GM18951 (cell line): ENCODE results near the gene IPO11.
"Not testable (repeated sequence)": the region's sequence is repeated elsewhere in the genome, so short reads cannot be mapped to it uniquely, and the experiment has no call there.

Experiments
- POLR2A ChIP-seq: IDR thresholded peaks from 4 replicates; pipeline ENCODE4 v1.6.1; 2011; ENCODE audit warnings: mild to moderate bottlenecking; ENCODE audit not compliant: insufficient read length, insufficient read depth; ENCODE audit errors: extremely low read depth
- in situ Hi-C: fragments of 300-500 bp; cut with MboI; formaldehyde crosslinking; loops from one replicate; pipeline ENCODE4 v1.12.0; 2022; ENCODE audit warnings: low sequenced_read_pairs, mixed read lengths, inconsistent platforms; ENCODE audit not compliant: unreplicated experiment

Gene IPO11

DNA sequence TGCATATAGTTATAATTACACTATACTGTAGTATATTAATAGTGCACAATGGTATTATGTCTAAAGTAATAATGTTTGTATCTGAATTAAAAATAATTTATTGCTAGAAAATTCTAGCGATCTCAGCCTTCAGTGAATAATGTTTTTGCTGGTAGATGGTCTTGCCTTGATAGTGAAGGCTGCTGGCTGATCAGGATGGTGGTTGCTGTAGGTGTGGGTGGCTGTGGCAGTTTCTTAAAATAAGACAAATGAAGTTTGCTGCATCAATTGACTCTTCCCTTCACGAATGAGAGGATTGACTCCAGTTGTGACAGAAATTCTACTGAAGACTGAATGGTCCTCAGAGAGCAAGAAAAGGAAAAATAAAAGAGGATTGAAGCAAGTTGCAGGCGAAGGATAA lies 146.4 kb downstream of the IPO11 start:
- in situ Hi-C loops, result no loop called here
- no peak for TF ChIP-seq POLR2A

DNA sequence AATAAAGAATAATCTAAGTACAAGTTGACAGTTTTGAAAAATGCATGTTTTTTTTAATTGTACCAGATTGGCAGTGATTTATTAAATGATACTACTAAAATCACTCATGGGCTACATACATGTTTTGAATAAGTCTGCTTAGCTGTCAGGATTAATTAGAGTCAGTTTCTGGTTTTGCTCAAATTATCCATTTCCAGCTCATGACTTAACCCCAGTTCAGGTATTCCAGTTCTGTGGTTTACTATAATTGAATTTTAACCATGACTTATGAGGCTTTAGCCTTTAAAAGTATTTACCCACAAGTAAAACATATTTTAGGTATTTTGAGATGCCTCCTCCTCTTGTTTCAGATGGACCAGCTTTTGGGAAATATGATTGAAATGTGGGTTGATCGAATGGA lies 148.2 kb downstream of the IPO11 start:
- TF ChIP-seq POLR2A, result no peak
- in situ Hi-C loops, result no loop called here

DNA sequence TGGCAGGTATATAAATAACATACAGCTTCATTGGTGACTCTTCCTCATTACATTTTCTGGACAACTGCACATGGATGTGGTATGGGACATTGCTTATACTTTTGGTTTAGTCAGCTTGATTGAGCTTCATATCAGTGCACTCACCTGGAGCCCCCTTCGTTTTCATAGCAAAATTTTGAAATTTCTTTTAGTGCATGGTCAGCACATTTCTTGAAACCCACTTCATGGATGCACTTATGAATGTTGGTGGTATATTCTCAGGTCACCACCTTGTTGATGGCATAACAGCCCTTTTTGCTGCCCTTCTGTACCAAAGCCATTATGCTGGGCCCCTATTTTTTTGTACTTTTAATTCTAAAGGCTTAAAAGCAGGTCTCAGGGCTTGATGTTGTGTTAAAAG lies 149.3 kb downstream of the IPO11 start:
- in situ Hi-C loops, result no loop called here
- TF ChIP-seq POLR2A, result no peak

DNA sequence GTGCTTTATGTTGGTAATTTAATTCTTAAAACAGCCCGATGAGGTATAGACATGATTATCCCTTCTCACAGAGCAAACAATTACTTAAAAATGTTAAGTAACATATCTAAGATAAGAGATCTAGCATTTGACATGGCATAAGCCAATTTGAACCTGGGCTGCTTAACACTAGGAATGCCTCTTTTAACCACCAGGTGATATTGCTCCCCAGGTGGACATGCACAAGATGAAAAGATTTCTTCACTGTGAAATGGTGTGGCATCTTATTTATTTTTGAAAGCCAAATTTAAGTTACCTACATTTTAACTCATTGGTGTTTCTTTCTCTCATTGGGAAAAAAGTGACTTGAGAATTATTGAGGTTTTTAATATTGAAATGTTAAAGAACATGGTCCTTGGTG lies 150.3 kb downstream of the IPO11 start:
- TF ChIP-seq POLR2A, result no peak
- in situ Hi-C loops, result no loop called here

DNA sequence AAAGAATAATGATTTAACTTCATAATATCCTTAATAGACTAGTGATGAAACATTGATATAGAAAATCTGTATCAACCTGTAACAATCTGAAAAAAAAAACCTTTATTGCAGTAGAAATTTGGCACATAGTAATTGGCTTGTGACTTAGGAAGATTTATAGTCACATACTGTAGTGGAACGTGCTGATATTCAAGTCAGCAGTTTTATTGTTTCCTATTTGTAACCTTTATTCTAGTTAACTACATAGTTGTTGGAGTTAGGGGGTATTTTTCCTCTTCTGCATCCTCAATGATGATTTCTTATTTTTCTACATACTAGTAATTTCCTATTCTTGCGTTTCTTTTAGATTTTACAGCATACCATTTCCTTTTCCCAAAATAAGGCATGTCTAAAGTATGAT lies 151.5 kb downstream of the IPO11 start:
- TF ChIP-seq POLR2A, result no peak
- in situ Hi-C loops, result no loop called here

DNA sequence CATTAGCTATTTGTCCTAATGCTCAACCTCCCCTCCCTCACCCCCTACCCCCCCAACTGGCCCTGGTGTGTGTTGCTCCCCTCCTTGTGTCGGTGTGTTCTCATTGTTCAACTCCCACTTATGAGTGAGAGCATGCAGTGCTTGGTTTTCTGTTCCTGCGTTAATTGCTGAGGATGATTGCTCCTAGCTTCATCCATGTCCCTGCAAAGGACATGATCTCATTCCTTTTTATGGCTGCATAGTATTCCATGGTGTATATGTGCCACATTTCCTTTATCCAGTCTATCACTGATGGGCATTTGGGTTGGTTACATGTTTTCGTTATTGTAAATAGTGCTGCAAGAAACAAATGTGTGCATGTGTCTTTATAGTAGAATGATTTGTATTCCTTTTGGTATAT lies 153.2 kb downstream of the IPO11 start:
- in situ Hi-C loops, result not testable (repeated sequence)

DNA sequence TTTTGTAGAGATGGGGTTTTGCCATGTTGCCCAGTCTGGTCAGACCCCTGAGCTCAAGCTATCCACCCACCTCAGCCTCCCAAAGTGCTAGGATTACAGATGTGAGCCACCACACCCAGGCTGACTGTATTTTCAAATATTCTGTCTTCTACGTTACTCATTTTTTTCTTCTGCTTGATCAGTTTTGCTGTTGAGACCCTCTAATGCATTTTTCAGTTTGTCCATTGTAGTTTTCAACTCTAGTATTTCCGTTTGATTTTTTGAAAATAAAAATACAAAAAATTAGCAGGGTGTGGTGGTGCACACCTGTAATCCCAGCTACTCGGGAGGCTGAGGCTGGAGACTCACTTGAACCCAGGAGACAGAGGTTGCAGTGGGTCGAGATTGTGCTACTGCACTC lies 155.6 kb downstream of the IPO11 start:
- in situ Hi-C loops, result no loop called here
- TF ChIP-seq POLR2A, result no peak

DNA sequence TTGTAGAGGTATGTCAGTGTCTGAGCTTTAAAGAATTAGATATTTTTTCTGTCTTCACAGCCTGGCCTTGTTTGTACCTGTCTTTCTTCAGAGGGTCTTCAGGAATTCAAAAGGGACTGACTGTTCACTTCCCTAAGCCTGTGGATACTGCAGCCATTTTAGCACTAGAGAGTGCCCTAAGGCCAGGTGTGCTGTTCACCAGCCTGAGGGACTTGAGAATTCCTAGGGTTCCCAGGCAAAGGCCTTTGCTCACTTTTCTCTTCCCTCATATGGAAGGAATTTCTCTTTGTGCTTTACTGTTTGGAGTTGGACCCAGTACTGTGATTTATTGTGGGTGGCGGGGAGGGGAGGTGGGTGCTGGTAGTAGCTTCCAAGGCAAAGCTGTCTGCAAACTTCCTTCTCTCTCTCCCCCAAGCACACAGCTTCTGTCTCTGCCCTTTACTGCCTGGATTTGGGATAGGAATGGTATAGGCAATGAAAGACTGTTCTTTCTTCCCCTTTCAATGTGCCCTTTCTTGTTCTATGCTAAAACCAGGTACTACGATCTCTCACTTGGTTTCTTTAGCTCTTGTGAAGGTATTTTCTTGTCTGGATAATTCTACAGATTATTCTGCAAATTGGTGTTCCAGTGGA lies 156.4 kb downstream of the IPO11 start:
- in situ Hi-C loops, result no loop called here
- TF ChIP-seq POLR2A, result no peak

DNA sequence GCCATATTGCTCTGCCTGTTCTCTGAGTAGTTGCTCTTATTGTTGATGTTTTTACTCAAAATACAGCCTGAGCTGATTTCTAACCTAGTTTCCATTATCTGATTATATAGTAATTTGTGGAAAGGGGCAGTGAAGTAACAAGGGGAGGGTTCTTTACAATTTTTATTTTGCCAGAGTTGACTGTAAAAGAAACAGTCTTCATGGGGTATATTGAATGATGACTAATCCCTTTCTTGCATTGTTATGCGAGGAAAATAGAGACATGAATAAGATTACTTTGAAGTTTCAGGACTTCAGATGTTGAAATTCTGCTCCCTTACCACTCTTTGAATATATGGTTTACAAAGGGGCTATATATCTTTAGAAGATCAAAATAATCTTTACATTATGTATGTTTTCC lies 156.9 kb downstream of the IPO11 start:
- in situ Hi-C loops, result no loop called here

DNA sequence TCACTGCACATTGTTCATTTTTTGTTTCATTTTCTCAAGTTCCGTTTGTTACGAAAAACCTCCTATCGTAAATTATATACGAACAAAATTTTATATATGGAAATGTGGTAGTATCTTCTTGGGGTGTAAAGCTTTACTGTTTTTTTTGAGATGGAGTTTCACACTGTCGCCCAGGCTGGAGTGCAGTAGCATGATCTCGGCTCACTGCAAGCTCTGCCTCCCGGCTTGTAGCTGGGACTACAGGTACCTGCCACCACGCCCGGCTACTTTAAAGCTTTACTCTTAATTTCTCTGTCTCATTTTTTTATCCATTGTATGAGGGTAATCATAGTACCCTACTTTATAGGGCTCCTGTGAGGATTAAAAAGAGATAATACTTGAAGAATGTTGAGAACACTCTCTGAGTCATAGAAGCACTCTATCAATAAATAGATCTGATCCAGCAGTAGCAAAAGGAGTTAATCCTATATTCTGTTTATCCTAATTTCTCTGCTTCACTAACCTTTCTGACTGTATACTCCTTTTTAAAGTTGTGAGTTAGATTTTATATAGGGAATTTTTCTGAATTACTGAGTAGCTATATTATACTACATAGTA lies 160.5 kb downstream of the IPO11 start:
- TF ChIP-seq POLR2A, result no peak
- in situ Hi-C loops, result no loop called here

More for the DNA sequence above, 156.9 kb downstream of the IPO11 start:
- TF ChIP-seq POLR2A, result no peak

DNA sequence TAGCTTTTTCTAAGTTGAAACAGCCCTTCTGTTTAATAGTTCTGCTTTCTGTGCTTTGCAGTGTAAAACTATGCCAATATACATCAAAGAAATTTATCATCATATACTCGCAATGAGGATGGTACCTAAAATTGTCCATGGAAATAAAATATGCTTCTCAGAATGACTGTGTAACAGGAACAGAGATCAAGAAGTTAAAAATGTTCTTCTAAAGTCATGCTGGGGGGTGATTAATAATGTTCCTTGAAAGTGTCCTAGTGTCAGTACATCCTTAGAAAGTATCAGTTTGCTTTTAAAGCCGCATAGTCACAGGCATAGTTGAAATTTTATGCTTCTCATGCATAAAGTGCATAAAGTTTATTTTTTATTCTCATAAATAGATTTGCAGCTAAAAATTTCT lies 162.0 kb downstream of the IPO11 start:
- no peak for TF ChIP-seq POLR2A
- in situ Hi-C loops, result no loop called here

DNA sequence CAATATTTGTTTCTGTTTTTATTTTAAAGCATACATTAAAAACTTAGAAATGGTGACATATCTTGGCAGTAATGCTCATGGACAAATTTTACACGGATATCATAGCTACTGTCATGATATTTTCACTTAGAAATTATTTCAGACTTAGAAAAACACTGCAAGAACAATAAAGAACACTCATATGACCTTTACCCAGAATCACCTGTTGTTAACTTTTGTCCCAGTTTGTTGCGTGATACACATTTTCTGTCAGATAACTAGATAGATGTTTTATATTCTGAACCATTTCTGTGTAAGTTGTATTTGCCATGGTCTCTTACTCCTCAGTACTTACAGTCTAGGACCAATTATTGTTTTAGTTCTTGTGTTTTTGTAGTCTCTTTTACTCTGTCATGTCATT lies 162.5 kb downstream of the IPO11 start:
- TF ChIP-seq POLR2A, result no peak
- in situ Hi-C loops, result no loop called here

DNA sequence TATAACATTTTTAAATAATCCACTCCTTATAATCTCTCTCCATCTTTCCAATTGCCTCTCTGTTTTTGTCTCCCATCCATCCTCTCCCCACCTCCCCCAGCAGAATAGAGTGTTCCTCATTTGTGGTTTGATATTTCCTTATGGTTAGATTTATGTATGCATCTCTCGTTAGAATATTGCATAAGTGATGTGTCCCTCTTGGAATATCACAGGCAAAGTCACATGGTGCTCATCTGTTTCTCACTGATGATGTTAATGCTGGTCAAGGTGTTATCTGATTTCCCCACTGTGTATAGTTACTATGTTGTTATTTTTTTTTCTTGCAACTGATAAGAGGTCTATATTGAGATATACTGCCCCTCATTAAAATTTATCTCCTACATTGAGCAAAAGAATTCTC lies 162.9 kb downstream of the IPO11 start:
- TF ChIP-seq POLR2A, result no peak
- in situ Hi-C loops, result no loop called here

DNA sequence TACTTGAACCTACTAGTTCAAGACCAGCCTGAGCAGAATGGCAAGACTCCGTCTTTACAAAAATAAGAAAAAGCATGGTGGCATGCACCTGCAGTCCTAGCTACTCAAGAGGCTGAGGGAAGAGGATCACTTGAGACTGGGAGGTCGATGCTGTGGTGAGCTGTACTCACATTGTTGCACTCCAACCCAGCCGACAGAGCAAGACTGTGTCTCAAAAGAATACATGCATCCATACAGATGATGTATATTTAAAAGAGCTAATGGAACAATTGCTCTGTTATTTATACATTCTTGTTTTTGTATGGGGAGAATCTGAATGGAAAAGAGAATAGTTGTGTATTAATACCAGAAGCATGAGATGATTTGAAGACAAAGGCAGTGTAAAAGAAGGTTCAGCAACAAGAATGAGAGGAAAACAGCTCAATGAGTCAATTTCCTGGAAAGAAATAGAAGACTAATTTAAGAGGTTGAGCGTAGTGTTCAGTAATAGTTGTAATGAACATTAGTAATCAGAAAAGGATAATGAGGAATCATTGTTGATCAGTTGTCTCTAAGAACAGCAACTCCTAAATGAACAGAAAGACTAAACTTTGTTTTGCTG lies 164.1 kb downstream of the IPO11 start:
- in situ Hi-C loops, result no loop called here
- no peak for TF ChIP-seq POLR2A

DNA sequence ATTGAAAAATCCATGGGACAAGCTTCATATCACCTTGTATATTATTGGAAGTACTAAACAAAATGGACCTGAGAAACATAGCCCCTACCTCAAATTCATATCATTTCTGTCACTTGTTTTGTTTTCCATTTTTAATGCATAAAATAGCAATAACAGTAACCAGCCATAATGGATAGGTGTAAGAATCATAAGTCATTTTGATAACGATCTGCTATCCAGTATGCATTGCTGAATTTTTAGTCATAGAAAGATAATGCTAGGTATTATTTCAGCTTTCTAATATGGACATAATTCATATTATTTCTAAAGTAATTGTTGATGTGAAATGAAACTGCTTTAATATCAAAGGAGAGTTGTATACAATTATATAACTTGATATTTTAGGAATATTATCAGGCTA lies 164.9 kb downstream of the IPO11 start:
- TF ChIP-seq POLR2A, result no peak
- in situ Hi-C loops, result no loop called here

DNA sequence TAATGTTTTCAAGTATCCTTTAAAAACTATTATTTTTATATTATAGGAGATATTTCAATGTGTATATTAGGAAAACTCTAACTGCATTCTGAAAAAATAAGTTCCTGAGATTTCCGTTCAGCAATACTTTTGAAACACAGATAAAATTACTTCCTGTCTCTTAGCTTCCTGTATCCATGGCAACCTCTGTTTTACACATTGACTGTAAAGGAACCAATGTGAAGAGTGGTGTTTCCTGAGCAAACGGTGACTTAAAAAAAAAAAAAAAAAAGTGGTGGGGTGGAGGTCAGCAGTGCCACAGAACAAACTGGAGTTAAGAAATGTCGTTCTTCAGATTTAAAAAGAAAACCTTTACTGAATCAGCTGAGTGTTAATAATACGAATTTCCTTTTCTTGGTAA lies 166.0 kb downstream of the IPO11 start, which contains the start of gene LRRC70:
Gene LRRC70 (plus strand): TSS at position 280 of the 400 bp plus-strand sequence. CDS start 620 bp downstream, outside the sequence.
- in situ Hi-C loops, result no loop called here
- no peak for TF ChIP-seq POLR2A
